Measurements from ENCODE around the gene KRTAP16-1.

Gene KRTAP16-1

GRCh38 chr17:41329279-41329948 lies 20.3 kb upstream of the KRTAP16-1 start:
- DNase-seq: peak; percentile 48 to 77

DNA sequence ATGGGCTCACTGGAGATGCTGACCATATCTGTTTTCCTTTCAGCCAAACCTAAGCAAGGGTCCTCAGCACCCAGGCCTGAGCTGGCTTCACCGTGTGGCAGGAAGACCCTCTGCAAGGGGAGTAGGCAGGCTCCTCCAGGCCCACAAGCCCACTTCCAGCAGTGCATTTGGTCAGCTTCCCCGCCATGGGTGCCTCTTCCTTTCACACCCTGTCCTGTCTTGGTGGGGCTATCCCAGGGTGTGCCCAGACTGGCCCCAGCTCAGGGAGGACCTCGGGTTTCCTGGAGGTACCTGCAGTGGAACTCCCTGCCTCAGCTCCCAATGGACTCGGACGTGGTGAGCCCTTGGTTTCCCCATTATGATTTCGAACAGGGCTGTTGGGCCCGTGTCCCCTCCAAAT lies 19.1 kb upstream of the KRTAP16-1 start:
- DNase-seq: no peak

GRCh38 chr17:41327411-41328120 lies 18.5 kb upstream of the KRTAP16-1 start:
- no peak for DNase-seq

DNA sequence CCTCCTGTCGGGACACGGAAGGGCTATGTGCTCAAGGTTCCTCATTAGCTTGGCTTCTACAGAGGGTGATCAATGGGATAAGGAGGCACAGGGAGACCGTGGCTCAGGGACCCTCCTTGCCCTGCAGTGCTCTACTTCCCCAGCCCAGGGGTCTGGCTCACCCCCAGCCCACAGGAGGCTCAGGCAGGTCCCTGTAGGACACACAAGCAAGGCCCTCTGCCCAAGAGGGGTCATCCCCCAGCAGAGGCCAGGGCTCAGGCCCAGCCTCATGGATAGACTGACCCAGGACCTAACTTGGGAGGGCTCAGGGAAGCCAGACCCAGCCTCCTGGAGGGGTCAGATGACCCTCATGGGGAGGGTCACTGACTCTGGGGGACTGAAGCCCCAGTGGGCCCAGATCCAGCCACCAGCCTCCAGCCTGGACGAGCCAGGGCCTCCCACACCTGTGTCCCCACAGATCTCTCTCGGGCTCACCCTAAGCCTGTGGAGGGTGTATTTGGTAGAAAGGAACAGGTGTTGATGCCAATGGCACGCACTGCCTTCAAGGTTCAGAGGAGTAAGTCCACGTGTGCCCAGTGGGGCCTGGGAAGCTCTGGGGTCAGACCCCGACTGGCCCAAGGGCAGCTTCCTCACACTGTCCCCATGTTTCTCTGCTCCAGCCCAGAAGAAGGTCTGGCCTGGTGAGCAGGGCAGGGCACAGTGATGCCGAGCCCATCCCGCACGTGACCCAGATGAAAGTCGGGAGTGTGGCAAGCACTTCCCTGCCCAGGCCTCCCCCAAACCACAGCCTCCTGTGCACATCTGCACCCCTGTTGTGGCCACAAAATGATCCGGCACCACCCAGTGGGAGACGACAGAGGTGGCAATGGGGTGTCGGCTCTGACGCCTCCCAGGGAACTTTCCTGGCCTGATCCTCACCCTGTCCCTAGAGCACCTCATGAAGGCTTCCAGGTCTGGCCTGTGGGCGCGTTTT lies 17.4 kb upstream of the KRTAP16-1 start:
- no peak for DNase-seq

DNA sequence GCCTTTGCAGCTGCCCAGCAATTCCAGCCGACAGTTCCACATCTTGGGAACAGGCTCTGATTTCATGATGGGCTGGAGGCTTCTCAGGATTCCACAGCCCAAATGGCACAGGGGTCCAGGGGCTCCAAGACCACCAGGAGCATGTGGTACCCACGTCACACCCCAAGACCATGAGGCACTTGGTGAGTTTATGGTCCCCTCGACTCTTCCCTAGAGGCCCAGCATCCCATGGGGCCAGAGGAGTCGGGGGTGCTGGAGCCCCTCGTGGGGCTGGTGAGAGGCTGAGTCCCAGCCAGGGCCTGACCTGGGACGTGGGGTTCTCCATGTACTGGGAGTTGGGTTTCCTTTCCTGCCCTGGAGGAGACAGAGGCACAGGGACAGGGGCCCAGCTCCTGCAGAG lies 16.5 kb upstream of the KRTAP16-1 start:
- DNase-seq: no peak

DNA sequence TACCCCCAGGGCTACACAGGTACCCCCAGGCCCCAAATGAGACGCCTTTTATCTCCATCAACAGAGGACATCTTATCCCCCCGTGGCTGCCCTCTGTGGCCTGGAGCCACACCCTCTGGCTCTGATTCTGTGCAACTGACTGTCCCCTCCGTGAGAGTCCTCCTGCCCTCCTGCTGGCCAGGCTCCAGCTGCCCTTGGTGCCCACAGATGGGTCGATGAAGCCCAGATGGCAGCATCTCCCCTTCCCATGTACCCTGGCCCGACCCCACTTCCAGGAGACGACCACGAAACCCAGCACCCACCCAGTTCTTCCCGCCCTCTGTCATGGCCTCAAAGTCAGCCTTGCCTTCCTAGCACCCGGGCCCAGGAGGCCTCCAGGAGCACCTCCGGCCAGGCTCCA lies 16.0 kb upstream of the KRTAP16-1 start:
- no peak for DNase-seq

DNA sequence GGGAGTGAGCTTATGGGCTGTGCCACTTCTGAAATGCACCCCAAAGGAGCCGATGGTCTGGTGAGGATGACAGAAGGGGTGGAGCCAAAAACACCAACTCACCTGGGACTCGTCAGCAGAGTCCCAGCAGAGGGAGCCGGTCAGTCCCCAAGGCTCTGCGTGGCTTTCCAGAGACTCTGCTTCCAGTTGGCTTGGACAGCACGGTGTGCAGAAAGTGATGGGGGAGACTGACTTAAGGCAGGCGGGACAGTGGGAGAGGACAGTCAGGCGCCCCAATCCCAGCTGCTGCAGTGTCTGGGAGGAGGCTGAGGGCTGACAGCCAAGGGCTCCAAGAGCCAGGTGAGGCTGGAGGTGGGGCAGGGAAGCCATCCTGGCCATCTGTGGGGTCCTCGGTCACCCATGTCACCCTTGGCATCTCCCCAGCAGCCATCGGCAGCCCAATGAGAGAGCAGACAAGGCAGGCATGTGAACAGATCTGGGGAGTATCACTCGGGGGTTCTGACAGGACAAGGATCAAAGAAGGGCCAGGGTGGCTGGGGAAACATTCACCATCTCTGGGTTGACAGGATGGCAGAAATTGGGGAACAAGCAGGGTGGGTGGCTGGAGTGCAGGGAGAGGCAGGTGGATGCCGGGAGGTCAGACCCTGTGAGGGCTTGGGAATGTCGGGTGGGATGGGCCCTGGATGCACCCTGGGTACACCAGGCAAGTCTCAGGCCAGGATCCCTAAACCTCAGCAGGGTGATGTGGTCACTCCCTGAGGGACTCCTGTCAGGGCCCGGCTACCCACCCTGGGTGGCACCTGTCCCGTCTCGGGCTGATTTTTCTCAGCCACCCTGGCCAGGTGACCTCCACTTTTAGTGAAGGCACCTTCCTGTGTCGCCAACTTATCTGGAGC lies 15.3 kb upstream of the KRTAP16-1 start:
- peak; percentile 13 to 59 for DNase-seq

GRCh38 chr17:41322903-41323895 lies 14.1 kb upstream of the KRTAP16-1 start:
- DNase-seq: no peak

- peak; percentile 26 to 59 for DNase-seq
These were observed 13.2 kb upstream of the KRTAP16-1 start for GRCh38 chr17:41322094-41322902.

DNA sequence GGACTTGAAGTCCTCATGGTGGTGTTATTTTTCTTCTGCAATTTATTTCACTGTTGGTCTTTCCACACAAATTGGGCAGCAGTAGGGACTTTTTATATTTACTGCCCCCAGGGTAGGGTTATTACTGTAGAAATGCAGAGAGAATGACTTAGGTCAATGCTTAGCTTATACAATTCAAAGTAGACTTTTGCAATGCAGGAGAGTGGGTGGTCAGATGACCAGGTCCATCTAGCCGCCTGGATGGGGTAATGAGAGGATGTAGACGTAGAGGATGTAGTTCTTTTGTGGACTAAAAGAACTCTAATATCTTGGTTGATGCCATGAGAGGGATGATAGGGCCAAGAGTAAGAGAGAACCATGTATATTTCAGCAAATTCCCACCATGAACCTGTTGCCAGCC lies 9.1 kb upstream of the KRTAP16-1 start:
- DNase-seq: no peak

DNA sequence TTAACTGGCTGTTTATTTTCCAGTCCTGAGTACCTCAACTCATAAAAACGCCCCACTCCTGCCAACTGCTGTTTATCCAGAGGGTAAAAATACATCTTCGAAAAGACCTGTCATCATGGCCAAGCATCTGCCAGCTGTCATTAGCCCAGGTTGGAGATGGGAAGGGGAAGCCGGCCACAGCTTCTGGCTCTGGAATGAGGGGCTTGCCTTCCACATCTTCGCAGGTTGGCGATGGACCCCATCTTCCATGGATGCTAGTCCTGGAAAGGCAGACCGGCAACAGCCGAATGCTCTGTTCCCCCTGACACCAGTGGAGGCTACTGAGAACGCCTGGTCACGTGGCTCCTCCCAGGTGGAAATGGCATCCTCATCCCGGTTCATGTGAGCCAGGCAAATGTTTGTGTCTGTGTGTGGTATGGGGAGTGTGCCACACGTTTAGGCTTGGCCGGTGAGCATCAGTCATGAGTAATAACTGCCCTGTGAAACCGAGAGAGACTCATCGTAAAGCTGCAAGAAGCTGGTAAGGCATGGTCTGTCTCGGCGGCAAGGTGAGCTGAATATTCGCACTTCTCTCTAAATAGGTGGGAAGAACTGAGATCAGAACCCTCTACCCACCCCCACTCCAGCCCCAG lies 6.8 kb upstream of the KRTAP16-1 start:
- DNase-seq: peak in 1 of 2 experiments; percentile 22

- no peak for DNase-seq
These were observed 6.2 kb upstream of the KRTAP16-1 start, which contains the start of gene KRTAP17-1 for GRCh38 chr17:41315204-41315794. Gene KRTAP17-1 (minus strand): TSS chr17:41315710. CDS start chr17:41315650, 60 bp downstream.

DNA sequence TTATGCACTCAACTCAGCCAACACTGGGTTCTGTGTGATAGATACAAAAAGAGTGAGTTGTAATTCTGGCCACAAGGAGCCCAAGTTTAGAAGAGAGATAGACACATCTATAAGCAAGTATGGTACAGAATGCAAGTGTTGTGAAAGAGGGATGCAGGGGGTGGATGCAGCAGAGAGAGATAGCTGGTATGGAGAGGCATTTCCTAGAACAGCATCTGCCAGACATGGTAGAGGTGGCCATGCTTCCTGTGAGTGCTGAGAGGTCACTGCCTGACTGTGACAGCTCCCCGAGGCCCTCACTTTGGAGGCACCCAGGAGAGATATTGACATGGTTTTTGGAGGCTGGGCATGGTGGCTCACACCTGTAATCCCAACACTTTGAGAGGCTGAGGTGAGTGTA lies 2.0 kb upstream of the KRTAP16-1 start:
- no peak for DNase-seq

DNA sequence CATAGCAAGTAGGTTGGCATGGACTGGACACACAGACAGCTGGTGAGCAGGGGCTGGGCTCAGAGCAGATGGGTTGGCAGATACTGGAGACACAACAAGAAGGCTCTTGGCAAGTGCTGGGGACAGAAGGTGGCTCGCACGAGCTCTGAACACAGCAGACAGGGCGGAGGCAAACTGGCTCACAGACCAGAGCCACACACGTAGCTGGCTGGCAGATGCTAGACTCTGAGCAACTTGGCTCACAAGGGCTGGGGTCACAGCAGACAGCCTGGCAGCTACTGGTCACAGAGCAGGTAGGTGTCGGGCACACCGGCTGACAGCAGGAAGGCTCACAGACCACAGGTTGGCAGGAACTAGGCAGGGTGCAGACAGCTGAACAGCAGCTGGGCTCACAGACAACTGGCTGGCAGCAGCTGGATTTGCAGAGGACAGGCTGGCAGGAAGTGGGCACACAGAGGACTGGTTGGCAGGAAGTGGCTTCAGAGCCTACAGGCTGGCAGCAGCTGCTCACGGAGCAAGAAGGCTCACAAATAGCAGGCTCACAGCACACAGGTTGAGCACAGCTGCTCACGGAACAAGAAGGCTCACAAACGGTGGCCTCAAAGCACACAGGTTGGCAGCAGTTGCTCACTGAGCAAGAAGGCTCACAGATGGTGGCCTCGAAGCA lies 725 bp downstream of the KRTAP16-1 start:
- peak; percentile 64 to 89 for DNase-seq

DNA sequence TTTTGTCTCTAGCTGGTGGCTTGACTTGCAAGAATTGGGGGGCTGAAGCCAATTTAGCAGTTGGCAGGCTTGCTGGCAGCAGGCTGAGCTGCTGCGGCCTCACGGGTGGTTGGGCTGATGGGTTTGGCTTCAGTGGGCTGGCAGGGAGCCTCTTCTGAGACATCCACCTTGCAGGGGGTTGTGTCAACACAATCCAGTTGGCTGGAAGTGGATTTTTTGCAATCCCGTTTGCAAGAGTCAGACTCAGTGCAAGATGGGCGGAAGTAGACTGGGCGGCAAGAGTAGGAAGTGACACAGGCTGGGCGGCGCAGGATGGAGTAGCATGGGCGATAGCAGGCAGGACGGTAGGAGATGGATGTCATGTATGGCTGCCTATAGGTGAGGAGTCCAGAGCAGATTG lies 1.5 kb downstream of the KRTAP16-1 start:
- DNase-seq: peak in 1 of 2 experiments; percentile 24

GRCh38 chr17:41304091-41304490 lies 5.0 kb downstream of the KRTAP16-1 start:
- DNase-seq: no peak

- DNase-seq: no peak
These were observed 6.1 kb downstream of the KRTAP16-1 start for GRCh38 chr17:41302981-41303380.
